Caco-2 (cell line): ENCODE results near the gene POLR1C. TPM values are rescaled to one million over a fixed set of nuclear protein-coding genes. Genes with fewer than 3 reads are reported as not detected.

Experiments
- BruUV-seq: library from RNA; stranded (reverse); fragments of 400-500 nt; replicated peaks from 2 replicates; lab custom pipeline; 2021; lab: Mats Ljungman, UMichigan
- CTCF ChIA-PET: fragments of 300-600 bp; sonication (Branson Sonifier 250); formaldehyde crosslinking; loops from one replicate; lab custom pipeline; 2022; ENCODE audit warnings: antibody characterized with exemption; lab: Charles Lee
- POLR2A ChIA-PET: fragments of 300-600 bp; sonication (Branson Sonifier 250); formaldehyde crosslinking; loops from one replicate; lab custom pipeline; 2022; ENCODE audit warnings: antibody characterized with exemption; lab: Charles Lee
- DNase-seq, 2 experiments: peaks; one replicate each; pipeline versions ENCODE4 v3.0.0 to v3.0.0-alpha.2; 2020 to 2022
- H3K27me3 ChIP-seq: replicated peaks from 2 replicates; pipeline ENCODE4 v1.6.0; 2011; ENCODE audit warnings: low read length; ENCODE audit not compliant: control insufficient read depth, insufficient read depth
- H3K36me3 ChIP-seq: 2 replicates; pipeline ENCODE4 v1.5.1; 2011; ENCODE audit warnings: low read length; ENCODE audit not compliant: control insufficient read depth, insufficient read depth
- H3K4me1 ChIP-seq: fragments of 250-450 bp; sonication (Bioruptor Pico); 2 replicates; pipeline ENCODE4 v1.5.1; 2020; ENCODE audit warnings: mild to moderate bottlenecking
- H3K4me3 ChIP-seq: 2 replicates; pipeline ENCODE4 v1.5.1; 2011; ENCODE audit warnings: low read depth, mild to moderate bottlenecking, control low read depth, low read length
- H3K9me3 ChIP-seq: fragments of 250-450 bp; sonication (Bioruptor Pico); 2 replicates; pipeline ENCODE4 v1.5.1; 2020; ENCODE audit warnings: mild to moderate bottlenecking, moderate library complexity
- H3K27ac Mint-ChIP-seq: one replicate; pipeline ENCODE4 v1.8.0; 2022; ENCODE audit warnings: mixed read lengths; ENCODE audit not compliant: unreplicated experiment
- H3K27me3 Mint-ChIP-seq: one replicate; pipeline ENCODE4 v1.8.0; 2022; ENCODE audit warnings: mixed read lengths; ENCODE audit not compliant: insufficient read depth, unreplicated experiment
- H3K36me3 Mint-ChIP-seq: one replicate; pipeline ENCODE4 v1.8.0; 2022; ENCODE audit warnings: mild to moderate bottlenecking, mixed read lengths; ENCODE audit not compliant: insufficient read depth, unreplicated experiment
- H3K4me1 Mint-ChIP-seq: one replicate; pipeline ENCODE4 v1.8.0; 2022; ENCODE audit warnings: low read depth, mixed read lengths; ENCODE audit not compliant: unreplicated experiment
- H3K4me3 Mint-ChIP-seq: one replicate; pipeline ENCODE4 v1.8.0; 2022; ENCODE audit warnings: mild to moderate bottlenecking, moderate library complexity, mixed read lengths; ENCODE audit not compliant: unreplicated experiment
- H3K9me3 Mint-ChIP-seq: one replicate; pipeline ENCODE4 v1.8.0; 2022; ENCODE audit warnings: mixed read lengths; ENCODE audit not compliant: unreplicated experiment
- intact Hi-C: fragments of 100-400 bp; cut with micrococcal nuclease; formaldehyde crosslinking; loops from one replicate; pipeline ENCODE4 v1.10.0; 2022; ENCODE audit not compliant: unreplicated experiment
- total RNA-seq: library from RNA; stranded (reverse); gene quantifications from 2 replicates; pipeline ENCODE4 v1.2.3, GENCODE V29; 2022
- TF ChIP-seq, protein P1 (sequence below), 2 experiments: fragments of 200-600 bp in 1 of 2; IDR thresholded peaks; 1 replicate in 1 of 2; 2 replicates in 1 of 2; pipeline versions ENCODE4 v1.5.1 to v1.8.0; 2011 to 2022; ENCODE audit warnings: antibody characterized with exemption in 1 of 2, control low read depth in 1 of 2, inconsistent platforms in 1 of 2, low read depth in 1 of 2, low read length in 1 of 2, mild to moderate bottlenecking in 1 of 2, moderate library complexity in 1 of 2; ENCODE audit not compliant: insufficient read depth in 1 of 2, severe bottlenecking in 1 of 2, unreplicated experiment in 1 of 2

Gene POLR1C
- total RNA-seq, 1 experiment from 2014 or later: 43.7 TPM

DNA sequence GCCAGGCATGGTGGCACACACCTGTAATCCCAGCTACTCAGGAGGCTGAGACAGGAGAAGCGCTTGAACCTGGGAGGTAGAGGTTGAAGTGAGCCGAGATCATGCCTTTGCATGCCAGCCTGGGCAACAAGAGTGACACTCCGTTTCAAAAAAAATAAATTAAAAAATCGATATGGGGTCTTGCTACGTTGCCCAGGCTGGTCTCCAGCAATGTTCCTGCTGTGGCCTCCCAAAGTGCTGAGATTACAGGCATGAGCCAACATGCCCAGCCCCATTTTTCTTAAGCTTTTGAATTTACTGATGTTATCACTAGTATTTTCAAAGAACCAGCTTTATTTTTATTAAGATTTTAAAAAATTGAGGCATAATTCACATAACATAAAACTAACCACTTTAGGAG, 23.6 kb downstream of the POLR1C start:
- H3K4me1 ChIP-seq: no peaks in the 10 kb centered on the region
- TF ChIP-seq, protein P1, sequence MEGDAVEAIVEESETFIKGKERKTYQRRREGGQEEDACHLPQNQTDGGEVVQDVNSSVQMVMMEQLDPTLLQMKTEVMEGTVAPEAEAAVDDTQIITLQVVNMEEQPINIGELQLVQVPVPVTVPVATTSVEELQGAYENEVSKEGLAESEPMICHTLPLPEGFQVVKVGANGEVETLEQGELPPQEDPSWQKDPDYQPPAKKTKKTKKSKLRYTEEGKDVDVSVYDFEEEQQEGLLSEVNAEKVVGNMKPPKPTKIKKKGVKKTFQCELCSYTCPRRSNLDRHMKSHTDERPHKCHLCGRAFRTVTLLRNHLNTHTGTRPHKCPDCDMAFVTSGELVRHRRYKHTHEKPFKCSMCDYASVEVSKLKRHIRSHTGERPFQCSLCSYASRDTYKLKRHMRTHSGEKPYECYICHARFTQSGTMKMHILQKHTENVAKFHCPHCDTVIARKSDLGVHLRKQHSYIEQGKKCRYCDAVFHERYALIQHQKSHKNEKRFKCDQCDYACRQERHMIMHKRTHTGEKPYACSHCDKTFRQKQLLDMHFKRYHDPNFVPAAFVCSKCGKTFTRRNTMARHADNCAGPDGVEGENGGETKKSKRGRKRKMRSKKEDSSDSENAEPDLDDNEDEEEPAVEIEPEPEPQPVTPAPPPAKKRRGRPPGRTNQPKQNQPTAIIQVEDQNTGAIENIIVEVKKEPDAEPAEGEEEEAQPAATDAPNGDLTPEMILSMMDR (IDR thresholded peaks at IDR 0.05; ENCODE audit: insufficient read depth in 1 of 2, low read depth in 1 of 2, low read length in 1 of 2, severe bottlenecking in 1 of 2, unreplicated experiment in 1 of 2): no peak
- H3K36me3 ChIP-seq: no peaks in the 10 kb centered on the region
- intact Hi-C loops: no loop called here
- CTCF ChIA-PET: no interaction called here
- H3K9me3 Mint-ChIP-seq: no peaks in the 10 kb centered on the region
- no peaks in the 10 kb centered on the region for H3K9me3 ChIP-seq
- no peak overlapping the region for H3K4me3 Mint-ChIP-seq
- POLR2A ChIA-PET: no interaction called here
- H3K27me3 ChIP-seq: no peaks in the 10 kb centered on the region
- H3K4me1 Mint-ChIP-seq: no peaks in the 10 kb centered on the region
- no peak overlapping the region for H3K27ac Mint-ChIP-seq
- peaks cover 72% of the 10 kb centered on the region for H3K36me3 Mint-ChIP-seq
- no peaks in the 10 kb centered on the region for H3K27me3 Mint-ChIP-seq
- no peak for DNase-seq
- no peak overlapping the region for H3K4me3 ChIP-seq
- BruUV-seq: no TSS peak

DNA sequence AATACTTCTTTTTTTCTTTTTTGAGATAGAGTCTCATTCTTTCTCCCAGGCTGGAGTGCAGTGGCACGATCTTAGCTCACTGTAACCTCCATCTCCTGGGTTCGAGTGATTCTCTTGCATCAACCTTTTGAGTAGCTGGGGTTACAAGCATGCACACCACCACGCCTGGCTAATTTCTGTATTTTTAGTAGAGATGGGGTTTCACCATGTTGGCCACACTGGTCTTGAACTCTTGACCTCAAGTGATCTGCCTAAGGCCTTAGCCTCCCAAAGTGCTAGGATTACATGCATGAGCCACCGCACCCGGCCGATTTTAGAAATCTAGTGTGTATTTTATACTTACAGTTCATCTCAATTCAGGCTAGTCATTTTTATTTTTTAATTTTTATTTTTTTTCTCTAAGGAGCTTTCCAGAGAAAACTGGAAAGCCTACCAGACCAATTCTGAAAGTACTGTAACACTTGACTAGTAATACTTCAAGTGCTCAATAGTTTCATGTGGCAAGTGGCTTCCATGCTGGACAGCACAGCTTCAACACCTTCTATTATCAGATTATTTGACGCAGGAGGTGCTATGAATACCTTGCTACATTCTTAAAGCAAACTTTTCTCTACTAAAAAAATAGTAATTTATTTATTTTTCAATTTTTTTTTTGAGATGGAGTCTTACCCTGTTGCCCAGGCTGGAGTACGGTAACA, 25.0 kb downstream of the POLR1C start:
- Mint-ChIP-seq H3K27me3 (no peaks in the 10 kb centered on the region), H3K4me1 (no peaks in the 10 kb centered on the region), H3K27ac (no peak overlapping the region), H3K4me3 (no peak overlapping the region), H3K9me3 (no peaks in the 10 kb centered on the region), H3K36me3 (peaks cover 70% of the 10 kb centered on the region)
- H3K4me3 ChIP-seq: no peak overlapping the region
- H3K36me3 ChIP-seq: no peaks in the 10 kb centered on the region
- ChIA-PET CTCF (no interaction called here), POLR2A (interaction anchor here (0.6 to 0.7 kb wide), 2 partner anchors 35 to 1494 kb away, joined by 3 to 4 read pairs; no protein-coding TSS in a partner anchor)
- DNase-seq: no peak
- H3K27me3 ChIP-seq: no peaks in the 10 kb centered on the region
- H3K9me3 ChIP-seq: no peaks in the 10 kb centered on the region
- intact Hi-C loops: no loop called here
- TF ChIP-seq, protein P1 (IDR thresholded peaks at IDR 0.05; ENCODE audit: insufficient read depth in 1 of 2, low read depth in 1 of 2, low read length in 1 of 2, severe bottlenecking in 1 of 2, unreplicated experiment in 1 of 2): no peak
- BruUV-seq: no TSS peak
- no peaks in the 10 kb centered on the region for H3K4me1 ChIP-seq

- TF ChIP-seq, protein P1 (IDR thresholded peaks at IDR 0.05; ENCODE audit: insufficient read depth in 1 of 2, low read depth in 1 of 2, low read length in 1 of 2, severe bottlenecking in 1 of 2, unreplicated experiment in 1 of 2): no peak
- no peak overlapping the region for H3K4me3 ChIP-seq
- Mint-ChIP-seq H3K4me3 (no peak overlapping the region), H3K9me3 (no peaks in the 10 kb centered on the region), H3K27ac (no peak overlapping the region), H3K36me3 (peaks cover 82% of the 10 kb centered on the region), H3K4me1 (no peaks in the 10 kb centered on the region), H3K27me3 (no peaks in the 10 kb centered on the region)
- no peaks in the 10 kb centered on the region for H3K27me3 ChIP-seq
- ChIA-PET CTCF (no interaction called here), POLR2A (no interaction called here)
- H3K9me3 ChIP-seq: no peaks in the 10 kb centered on the region
- no peaks in the 10 kb centered on the region for H3K4me1 ChIP-seq
- no peak for DNase-seq
- intact Hi-C loops: no loop called here
- BruUV-seq: no TSS peak
- no peaks in the 10 kb centered on the region; the same call in 1 of the 2 replicates for H3K36me3 ChIP-seq
These were observed 27.6 kb downstream of the POLR1C start for GRCh38 chr6:43544461-43544860.
